CD4-positive, alpha-beta T cell treated with Interleukin-6 for 4 hours (primary cell): Measurements from ENCODE around the gene TMEM145.
"Not testable (repeated sequence)": the region's sequence is repeated elsewhere in the genome, so short reads cannot be mapped to it uniquely, and the experiment has no call there.

ENCODE experiments used
- DNase-seq: peaks from one replicate; pipeline ENCODE4 v3.0.0-alpha.2; 2020; ENCODE audit warnings: mixed read lengths

Gene TMEM145

DNA sequence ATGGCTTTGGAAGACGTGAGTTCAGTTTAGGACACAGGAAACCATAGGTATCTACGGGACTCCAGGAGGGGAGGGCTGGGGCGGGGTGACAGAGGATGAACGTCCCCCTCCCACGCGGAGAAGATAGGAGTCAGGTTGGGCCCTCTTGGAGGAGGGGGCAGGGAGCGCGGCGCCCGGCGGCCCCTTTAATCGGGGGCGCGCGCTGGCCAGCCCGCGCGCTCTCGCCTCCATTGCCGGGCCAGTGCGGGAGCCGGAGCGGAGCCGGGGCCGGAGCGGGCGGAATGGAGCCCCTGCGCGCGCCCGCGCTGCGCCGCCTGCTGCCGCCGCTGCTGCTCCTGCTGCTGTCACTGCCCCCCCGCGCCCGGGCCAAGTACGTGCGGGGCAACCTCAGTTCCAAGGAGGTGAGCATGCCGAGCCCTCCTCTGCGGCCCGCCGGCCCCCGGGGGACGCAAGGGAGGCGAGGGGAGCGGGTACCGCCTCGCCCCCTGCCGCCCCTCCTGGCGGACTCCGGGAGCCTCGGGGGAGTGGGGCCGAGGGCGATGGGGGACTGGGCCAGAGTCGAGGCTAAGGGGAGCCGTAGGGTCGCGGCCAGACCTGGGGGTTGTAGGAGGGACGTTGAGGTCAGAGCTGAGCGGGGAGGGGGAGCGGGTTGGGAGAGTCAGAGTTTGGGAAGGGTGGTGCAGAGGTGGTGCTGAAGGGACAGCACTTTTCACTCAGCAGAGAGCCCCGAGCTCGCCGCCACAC, at the start of gene TMEM145:
TSS of gene TMEM145 (plus strand) at position 214 of the 744 bp plus-strand sequence. CDS start at position 282, 68 bp downstream.
- peak; percentile 43 for DNase-seq

GRCh38 chr19:42266105-42266504, 47.0 kb upstream of the TMEM145 start:
- DNase-seq, result not testable (repeated sequence)

DNA sequence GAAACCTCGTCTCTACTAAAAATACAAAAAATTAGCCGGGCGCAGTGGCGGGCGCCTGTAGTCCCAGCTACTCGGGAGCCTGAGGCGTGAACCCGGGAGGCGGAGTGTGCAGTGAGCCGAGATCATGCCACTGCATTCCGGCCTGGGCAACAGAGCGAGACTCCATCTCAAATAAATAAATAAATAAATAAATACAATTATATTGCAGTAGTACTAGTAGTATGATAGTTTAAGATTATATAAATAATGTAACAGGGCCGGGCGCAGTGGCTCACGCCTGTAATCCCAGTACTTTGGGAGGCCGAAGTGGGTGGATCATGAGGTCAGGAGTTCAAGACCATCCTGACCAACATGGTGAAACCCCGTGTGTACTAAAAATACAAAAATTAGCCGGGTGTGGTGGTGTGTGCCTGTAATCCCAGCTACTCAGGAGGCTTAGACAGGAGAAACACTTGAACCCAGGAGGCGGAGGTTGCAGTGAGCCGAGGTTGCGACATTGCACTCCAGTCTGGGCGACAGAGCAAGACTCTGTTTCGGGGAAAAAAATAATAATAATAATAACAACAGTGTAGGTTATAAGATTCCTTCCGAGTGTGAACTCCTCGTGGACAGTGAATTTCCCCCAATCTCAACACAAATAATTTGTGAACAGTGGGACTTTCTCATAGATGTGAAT, 46.0 kb upstream of the TMEM145 start:
- DNase-seq, result not testable (repeated sequence)

DNA sequence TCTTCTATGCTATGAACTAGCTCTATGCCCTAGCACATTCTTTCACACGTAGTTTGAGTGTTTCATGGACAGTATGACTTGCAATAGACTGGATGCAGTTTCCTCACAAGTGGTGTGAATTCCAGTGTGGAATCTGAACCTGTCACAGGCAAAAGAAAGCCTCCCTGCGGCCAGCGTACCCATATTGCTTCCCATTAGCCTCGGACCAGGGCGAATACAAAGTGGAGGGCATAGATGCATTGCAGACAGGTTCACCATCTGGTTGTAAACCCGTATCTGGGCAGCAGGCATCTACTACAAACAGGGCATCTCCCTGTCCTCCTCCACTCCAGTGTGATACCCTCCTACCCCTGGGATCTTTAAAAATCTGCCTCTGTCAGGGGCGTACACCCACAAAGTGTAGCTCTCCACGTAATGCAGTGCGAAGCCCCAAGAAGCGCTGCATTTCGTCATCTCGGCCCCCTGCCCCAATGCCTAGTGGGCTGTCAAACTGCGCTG, 45.4 kb upstream of the TMEM145 start:
- no peak for DNase-seq

DNA sequence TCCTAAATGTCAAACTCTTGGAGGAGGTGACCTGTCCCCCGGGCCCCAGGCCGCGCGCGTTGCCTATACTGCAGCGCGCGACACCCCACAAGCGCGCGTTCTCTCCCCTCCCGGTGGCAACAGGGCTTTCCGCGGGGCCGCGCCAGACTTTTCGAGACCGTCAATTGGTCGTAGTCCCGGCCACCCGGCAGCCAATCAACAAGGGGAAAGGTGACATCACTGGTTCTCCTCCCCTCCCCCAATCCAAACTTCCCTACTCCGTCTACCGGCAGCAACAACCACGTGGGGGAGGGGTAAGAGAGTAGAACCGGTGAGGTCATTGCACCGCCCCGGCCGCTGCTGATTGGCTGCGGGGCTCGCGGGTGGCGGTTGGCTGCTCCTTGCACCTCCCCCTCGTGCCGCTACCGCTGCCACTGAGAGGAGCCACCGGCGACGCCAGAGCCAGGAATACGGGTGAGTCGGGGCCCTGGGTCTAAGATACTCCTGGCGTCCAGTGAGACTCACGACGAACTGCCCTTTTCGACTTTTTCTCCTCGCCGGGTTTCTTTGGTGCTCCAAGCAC, 44.9 kb upstream of the TMEM145 start:
- peak; percentile 99 for DNase-seq

DNA sequence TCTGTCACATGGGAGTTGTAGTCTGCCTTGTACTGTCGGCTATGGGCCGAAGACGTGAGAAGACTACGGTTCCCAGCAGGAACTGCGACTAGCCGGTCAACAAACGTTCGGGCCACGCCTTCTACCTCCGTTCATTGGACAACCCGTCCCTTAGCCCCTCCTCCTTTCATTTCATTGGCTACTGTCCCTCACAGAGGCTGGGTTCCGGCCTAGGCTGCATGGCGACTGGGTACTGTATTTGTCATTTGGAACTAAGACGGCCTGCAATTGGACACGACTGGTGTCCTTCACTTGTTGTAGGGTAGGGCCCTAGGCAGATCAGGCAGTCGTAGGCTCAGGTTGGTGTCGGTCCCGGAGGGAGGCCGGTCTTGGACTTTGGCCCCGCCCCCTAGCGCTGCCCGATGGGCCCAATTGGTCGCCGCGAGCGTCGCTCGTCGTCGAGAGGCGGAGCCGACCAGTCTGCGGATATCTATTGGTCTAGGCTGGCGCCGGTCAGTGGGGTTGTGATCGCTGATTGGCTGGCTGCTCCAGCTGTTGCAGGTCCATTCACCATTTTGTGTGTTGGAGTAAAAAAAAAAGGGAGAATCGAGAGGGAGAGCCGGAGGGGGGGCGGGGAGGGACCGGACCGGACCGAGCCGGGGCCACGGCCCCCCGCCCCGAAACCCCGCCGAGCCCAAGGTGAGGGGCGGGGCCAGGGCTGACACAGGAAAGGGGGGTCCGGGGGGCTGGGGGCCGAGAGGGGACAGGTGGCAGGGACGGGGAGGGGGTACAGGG, 44.2 kb upstream of the TMEM145 start, which contains the start of gene CIC:
TSS of gene CIC (plus strand) at position 549 of the 774 bp plus-strand sequence. CDS start 2,532 bp downstream, outside the sequence.
- DNase-seq, result peak; percentile 100

GRCh38 chr19:42269478-42270345, 43.4 kb upstream of the TMEM145 start:
- DNase-seq, result no peak

- DNase-seq, result peak; percentile 73
Observed at GRCh38 chr19:42270346-42271044, 42.6 kb upstream of the TMEM145 start.

- DNase-seq, result no peak
Observed at GRCh38 chr19:42271045-42271419, 42.1 kb upstream of the TMEM145 start.

- DNase-seq, result no peak
Observed at GRCh38 chr19:42271861-42272534, 41.1 kb upstream of the TMEM145 start.

DNA sequence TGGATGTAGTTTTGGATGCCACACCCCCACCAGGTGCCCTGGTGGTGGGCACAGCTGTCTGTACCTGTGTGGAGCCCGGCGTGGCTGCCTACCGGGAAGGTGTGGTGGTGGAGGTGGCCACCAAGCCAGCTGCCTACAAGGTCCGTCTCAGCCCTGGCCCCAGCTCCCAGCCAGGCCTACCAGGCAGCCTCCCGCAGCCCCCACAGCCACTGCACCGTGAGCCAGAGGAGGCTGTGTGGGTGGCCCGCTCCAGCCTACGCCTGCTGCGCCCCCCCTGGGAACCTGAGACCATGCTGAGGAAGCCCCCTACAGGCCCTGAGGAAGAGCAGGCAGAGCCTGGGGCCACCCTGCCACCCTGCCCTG, 40.6 kb upstream of the TMEM145 start:
- DNase-seq, result no peak

- no peak for DNase-seq
Observed at GRCh38 chr19:42272989-42273406, 40.1 kb upstream of the TMEM145 start.

DNA sequence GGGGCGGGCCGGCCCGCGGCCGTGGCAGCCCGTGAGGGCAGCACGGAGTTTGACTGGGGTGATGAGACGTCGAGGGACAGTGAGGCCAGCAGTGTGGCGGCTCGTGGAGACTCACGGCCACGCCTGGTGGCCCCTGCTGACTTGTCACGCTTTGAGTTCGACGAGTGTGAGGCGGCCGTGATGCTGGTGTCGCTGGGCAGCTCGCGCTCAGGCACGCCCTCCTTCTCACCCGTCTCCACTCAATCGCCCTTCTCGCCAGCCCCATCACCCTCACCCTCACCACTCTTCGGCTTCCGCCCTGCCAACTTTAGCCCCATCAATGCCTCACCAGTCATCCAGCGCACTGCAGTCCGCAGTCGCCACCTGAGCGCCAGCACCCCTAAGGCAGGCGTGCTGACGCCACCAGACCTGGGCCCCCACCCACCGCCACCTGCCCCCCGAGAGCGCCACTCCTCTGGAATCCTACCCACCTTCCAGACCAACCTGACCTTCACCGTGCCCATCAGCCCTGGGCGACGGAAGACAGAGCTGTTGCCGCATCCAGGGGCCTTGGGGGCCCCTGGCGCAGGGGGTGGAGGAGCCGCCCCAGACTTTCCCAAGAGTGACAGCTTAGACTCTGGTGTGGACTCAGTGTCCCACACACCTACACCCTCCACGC, 39.6 kb upstream of the TMEM145 start:
- DNase-seq, result no peak

DNA sequence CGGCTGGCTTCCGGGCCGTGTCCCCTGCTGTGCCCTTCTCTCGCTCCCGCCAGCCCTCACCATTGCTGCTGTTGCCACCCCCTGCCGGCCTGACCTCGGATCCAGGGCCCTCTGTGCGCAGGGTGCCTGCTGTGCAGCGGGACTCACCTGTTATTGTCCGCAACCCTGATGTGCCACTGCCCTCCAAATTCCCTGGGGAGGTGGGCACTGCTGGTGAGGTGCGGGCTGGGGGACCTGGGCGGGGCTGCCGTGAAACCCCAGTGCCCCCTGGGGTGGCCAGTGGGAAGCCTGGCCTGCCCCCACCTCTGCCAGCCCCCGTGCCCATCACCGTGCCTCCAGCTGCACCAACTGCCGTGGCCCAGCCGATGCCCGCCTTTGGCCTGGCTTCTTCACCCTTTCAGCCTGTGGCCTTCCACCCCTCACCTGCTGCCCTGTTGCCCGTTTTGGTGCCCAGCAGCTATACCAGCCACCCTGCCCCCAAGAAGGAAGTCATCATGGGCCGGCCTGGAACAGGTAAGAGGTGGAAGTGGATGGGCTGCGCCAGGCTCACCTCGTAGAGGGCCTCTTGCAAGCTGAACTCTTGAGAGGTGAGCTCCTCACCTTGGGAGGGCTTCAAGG, 38.9 kb upstream of the TMEM145 start:
- DNase-seq, result no peak

- DNase-seq, result no peak
Observed at GRCh38 chr19:42275103-42275502, 38.0 kb upstream of the TMEM145 start.

DNA sequence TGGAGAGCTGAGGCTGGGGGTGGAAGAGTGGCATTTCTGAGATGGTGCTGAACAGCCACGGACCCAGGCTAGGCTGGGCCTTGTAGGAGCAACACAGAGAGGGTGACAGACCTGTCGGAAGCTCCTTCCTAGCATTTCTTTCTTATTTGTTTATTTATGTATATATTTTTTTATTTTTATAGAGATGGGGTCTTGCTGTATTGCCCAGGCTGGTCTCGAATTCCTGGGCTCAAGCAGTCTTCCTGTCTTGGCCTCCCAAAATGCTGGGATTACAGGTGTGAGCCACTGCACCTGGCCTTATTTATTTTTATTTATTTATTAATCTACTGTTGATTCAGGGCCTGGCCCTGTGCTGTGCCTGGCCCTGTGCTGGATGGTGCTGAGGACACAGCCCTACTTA, 37.6 kb upstream of the TMEM145 start:
- DNase-seq, result no peak

DNA sequence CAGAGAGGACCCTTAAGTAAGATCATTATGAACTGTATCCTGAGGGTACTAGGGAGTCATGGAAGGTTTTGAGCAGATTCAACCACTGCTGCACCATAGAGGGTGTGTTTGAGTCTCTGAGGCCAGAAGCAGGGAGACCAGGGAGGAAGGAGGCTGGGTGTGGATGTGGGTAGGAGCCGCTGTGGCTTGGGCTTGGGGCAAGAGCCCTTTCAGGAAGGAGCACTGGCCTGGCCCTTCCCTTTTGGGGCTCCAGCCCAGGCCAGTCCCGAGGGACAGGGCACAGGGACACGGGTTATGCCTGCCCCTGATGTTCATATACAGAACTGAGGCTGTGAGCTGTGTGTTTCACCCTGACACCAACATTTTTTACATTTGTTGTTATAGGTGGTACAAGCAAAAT, 36.8 kb upstream of the TMEM145 start:
- DNase-seq, result no peak

DNA sequence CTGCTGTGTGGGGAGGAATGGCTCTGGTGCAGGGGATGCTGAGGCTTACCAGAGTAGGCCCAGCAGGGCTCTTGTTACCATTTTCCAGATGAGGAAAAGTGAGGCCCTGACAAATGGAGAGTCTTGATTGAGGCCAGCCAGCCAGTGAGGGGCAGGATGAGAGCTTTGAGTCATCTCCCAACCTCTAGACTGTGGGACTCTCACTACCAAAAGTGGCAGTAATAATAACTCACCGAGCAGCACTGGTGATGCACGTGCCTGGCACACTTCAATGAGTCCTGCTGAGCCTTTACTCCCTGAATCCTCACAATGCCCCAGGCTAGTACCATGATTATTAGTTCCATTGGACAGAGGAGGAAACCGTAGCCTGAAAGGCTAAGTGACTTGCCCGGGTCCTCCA, 36.3 kb upstream of the TMEM145 start:
- no peak for DNase-seq

DNA sequence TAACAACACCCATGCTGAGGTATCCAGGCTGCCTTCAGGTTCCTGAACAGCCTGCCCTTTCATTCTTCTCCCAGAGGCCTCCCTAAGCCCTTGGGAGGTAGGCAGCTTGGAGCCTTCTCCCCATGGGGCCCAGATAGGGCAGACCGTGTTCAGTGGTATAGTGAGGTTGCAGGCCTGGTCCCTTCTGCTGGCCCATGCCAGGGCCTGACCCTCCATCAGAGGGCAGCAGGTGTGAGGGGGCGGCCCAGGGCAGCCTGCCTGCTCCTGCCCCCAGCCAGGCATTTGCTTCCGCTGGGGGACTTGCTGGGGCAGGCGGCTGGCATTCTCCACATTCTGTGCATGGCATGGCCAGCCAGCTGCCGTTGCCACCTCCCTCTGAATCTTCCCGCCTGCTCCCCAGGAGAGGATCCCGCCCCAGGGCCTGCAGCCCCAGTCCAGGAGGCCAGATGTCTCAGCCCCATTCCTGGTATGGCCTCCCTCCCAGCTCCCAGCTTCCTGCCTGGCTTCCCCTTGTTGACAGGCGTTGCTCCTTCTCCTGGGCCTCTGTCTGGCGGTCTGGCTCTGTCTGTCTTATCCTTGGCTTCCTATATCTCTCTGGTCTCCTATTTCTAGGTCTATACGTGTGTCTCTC, 35.2 kb upstream of the TMEM145 start:
- DNase-seq, result no peak
